MCF 10A (cell line): Measurements from ENCODE around the gene CAPN11. TPM values are rescaled to one million over a fixed set of nuclear protein-coding genes. Genes with fewer than 3 reads are reported as not detected.
A peak's percentile ranks its signal among the peaks of the same experiment; 100 is the strongest.

ENCODE experiments used
- BruUV-seq: library from RNA; stranded (reverse); fragments of 400-500 nt; replicated peaks from 2 replicates; lab custom pipeline; 2021; lab: Mats Ljungman, UMichigan
- CTCF ChIA-PET: fragments of 300-600 bp; sonication (Branson Sonifier 250); formaldehyde crosslinking; extraction: SDS; loops from one replicate; lab custom pipeline; 2021; ENCODE audit warnings: antibody characterized with exemption, inconsistent platforms; lab: Yijun Ruan, JAX
- POLR2A ChIA-PET: fragments of 300-600, 350-650 bp; sonication (Branson Sonifier 250); formaldehyde crosslinking; extraction: SDS; loops from one replicate; lab custom pipeline; 2020; ENCODE audit warnings: antibody characterized with exemption, inconsistent platforms; lab: Yijun Ruan, JAX
- DNase-seq: peaks from one replicate; pipeline ENCODE4 v3.0.0-alpha.2; 2018; ENCODE audit not compliant: unreplicated experiment
- H3K27ac Mint-ChIP-seq: one replicate; pipeline ENCODE4 v1.8.0; 2022; ENCODE audit warnings: mild to moderate bottlenecking, low read depth, mixed read lengths; ENCODE audit not compliant: unreplicated experiment
- H3K27me3 Mint-ChIP-seq: one replicate; pipeline ENCODE4 v1.8.0; 2022; ENCODE audit warnings: mixed read lengths; ENCODE audit not compliant: insufficient read depth, unreplicated experiment
- H3K36me3 Mint-ChIP-seq: one replicate; pipeline ENCODE4 v1.8.0; 2022; ENCODE audit warnings: mild to moderate bottlenecking, moderate library complexity, mixed read lengths; ENCODE audit not compliant: insufficient read depth, unreplicated experiment
- H3K4me1 Mint-ChIP-seq: one replicate; pipeline ENCODE4 v1.8.0; 2022; ENCODE audit warnings: mixed read lengths; ENCODE audit not compliant: insufficient read depth, unreplicated experiment
- H3K4me3 Mint-ChIP-seq: one replicate; pipeline ENCODE4 v1.8.0; 2022; ENCODE audit warnings: mild to moderate bottlenecking, moderate library complexity, mixed read lengths; ENCODE audit not compliant: unreplicated experiment
- H3K9me3 Mint-ChIP-seq: one replicate; pipeline ENCODE4 v1.8.0; 2022; ENCODE audit warnings: mixed read lengths; ENCODE audit not compliant: unreplicated experiment
- CTCF ChIP-seq: fragments of 200-600 bp; IDR thresholded peaks from one replicate; pipeline ENCODE4 v1.8.0; 2022; ENCODE audit warnings: antibody characterized with exemption, mild to moderate bottlenecking; ENCODE audit not compliant: unreplicated experiment
- intact Hi-C: fragments of 100-400 bp; cut with micrococcal nuclease; formaldehyde crosslinking; loops from 2 replicates; pipeline ENCODE4 v1.14.1; 2022
- total RNA-seq: library from RNA; stranded (reverse); gene quantifications from 2 replicates; pipeline ENCODE4 v1.2.3, GENCODE V29; 2022

The CAPN11 gene
- total RNA-seq, 1 experiment from 2014 or later, result not detected

GRCh38 chr6:44178424-44179071 lies 19.9 kb downstream of the CAPN11 start:
- BruUV-seq, result no TSS peak
- TF ChIP-seq CTCF, result no peak
- H3K9me3 Mint-ChIP-seq, result no peaks in the 10 kb centered on the region
- H3K4me1 Mint-ChIP-seq, result peaks cover 9% of the 10 kb centered on the region
- ChIA-PET POLR2A (interaction anchor here (0.9 kb wide), 1 partner anchor 11 kb away, joined by 4 read pairs; no protein-coding TSS in a partner anchor), CTCF (interaction anchor here (0.6 to 1.3 kb wide), 4 partner anchors 35 to 125 kb away, joined by 3 to 5 read pairs (median 4); no protein-coding TSS in a partner anchor)
- H3K27me3 Mint-ChIP-seq, result no peaks in the 10 kb centered on the region
- no peak for DNase-seq
- no peak overlapping the region for H3K4me3 Mint-ChIP-seq
- intact Hi-C loops, result no loop called here
- H3K36me3 Mint-ChIP-seq, result no peaks in the 10 kb centered on the region
- H3K27ac Mint-ChIP-seq, result no peak overlapping the region

DNA sequence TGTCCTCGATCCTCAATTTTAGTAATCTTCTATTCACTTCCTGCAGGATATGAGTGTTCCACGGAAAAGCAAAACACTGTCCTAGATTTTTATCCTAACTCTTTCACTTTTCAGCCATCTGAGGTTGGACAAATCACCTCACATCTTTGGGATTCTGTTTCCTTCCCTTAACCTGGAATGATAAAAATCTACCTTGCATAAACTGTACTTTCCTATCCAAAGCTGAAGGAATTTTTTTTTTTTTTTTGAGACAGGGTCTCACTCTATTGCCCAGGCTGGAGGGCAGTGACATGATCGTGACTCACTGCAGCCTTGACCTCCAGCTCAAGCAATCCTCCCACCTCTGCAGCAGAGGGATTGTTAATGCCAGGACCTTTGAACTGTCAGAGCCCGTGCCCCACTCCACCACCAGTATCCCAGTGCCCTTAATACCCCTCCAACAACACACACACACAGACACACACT lies 20.5 kb downstream of the CAPN11 start:
- peak; percentile 13 for DNase-seq
- Mint-ChIP-seq H3K4me1 (peaks cover 9% of the 10 kb centered on the region), H3K4me3 (no peak overlapping the region), H3K27ac (no peak overlapping the region), H3K9me3 (no peaks in the 10 kb centered on the region), H3K36me3 (no peaks in the 10 kb centered on the region), H3K27me3 (no peaks in the 10 kb centered on the region)
- POLR2A ChIA-PET, result interaction anchor here (0.9 kb wide), 1 partner anchor 10 kb away, joined by 4 read pairs; no protein-coding TSS in a partner anchor
- CTCF ChIA-PET, result interaction anchor here (0.6 to 1.3 kb wide), 4 partner anchors 34 to 125 kb away, joined by 3 to 5 read pairs (median 4); no protein-coding TSS in a partner anchor
- no peak for TF ChIP-seq CTCF
- no TSS peak for BruUV-seq
- intact Hi-C loops, result no loop called here

- no peak for DNase-seq
- no TSS peak for BruUV-seq
- H3K9me3 Mint-ChIP-seq, result no peaks in the 10 kb centered on the region
- no peaks in the 10 kb centered on the region for H3K27me3 Mint-ChIP-seq
- no peak overlapping the region for H3K27ac Mint-ChIP-seq
- no peak overlapping the region for H3K4me3 Mint-ChIP-seq
- POLR2A ChIA-PET, result interaction anchor here (0.9 kb wide), 1 partner anchor 10 kb away, joined by 4 read pairs; no protein-coding TSS in a partner anchor
- CTCF ChIA-PET, result no interaction called here
- TF ChIP-seq CTCF, result no peak
- intact Hi-C loops, result no loop called here
- H3K4me1 Mint-ChIP-seq, result peaks cover 9% of the 10 kb centered on the region
- no peaks in the 10 kb centered on the region for H3K36me3 Mint-ChIP-seq
These were observed 21.0 kb downstream of the CAPN11 start for GRCh38 chr6:44179648-44180047.

- BruUV-seq, result no TSS peak
- CTCF ChIA-PET, result interaction anchor here (0.7 to 1.8 kb wide), 3 partner anchors 11 to 54 kb away, joined by 3 to 7 read pairs (median 4); no protein-coding TSS in a partner anchor
- no peak overlapping the region for H3K27ac Mint-ChIP-seq
- H3K9me3 Mint-ChIP-seq, result no peaks in the 10 kb centered on the region
- H3K4me3 Mint-ChIP-seq, result no peak overlapping the region
- POLR2A ChIA-PET, result no interaction called here
- intact Hi-C loops, result no loop called here
- H3K36me3 Mint-ChIP-seq, result no peaks in the 10 kb centered on the region
- H3K27me3 Mint-ChIP-seq, result peaks cover 6% of the 10 kb centered on the region
- no peak for TF ChIP-seq CTCF
- H3K4me1 Mint-ChIP-seq, result peaks cover 9% of the 10 kb centered on the region
- DNase-seq, result no peak
These were observed 21.8 kb downstream of the CAPN11 start for GRCh38 chr6:44180406-44180805.
